GM19395 (cell line): ENCODE results near the gene STX3.
A peak's percentile ranks its signal among the peaks of the same experiment; 100 is the strongest.
"Not testable (repeated sequence)": the region's sequence is repeated elsewhere in the genome, so short reads cannot be mapped to it uniquely, and the experiment has no call there.

Experiments used
- ATAC-seq: cut with Tn5 transposase; IDR thresholded peaks from one replicate; pipeline ENCODE4 v1.9.1; 2021; ENCODE audit warnings: mild to moderate bottlenecking, moderate library complexity; ENCODE audit not compliant: unreplicated experiment

The STX3 gene

DNA sequence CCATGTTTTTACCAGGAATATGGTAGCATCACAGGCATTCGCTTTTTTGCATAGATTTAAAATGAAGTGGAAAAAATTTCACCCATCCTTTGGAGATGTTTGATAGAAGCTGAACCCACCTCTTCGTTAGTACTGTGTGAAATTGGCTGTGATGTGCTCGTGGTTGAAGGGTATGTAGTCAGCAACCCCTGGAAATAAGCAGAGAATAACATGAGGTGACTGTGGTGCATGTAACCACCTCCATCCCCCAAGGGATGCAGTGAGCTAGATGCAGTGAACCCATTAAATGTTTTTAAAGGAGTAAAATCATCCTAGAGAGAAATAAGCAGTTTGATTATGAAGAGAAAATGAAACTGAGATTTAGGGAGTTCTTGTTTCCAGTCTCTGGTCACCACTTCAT lies 74.2 kb downstream of the STX3 start:
- ATAC-seq = no peak

DNA sequence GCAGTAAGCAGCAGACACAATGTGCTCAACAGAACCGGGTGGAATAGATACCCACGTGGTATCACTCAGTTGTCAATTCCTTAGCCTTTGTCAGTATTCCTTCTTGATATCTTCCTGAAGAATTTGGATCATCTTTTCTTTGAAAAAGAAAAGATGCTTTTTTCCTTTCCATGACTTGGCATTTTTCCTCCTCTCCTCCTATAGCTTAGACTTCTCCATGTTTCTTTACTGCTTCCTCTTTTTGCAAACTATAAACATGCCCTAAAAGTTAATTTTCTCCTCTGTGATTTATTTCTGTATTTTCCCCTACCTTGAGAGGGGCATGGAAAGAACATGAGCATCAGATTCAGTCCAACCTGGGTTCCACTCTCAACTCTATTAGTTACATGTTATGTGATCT lies 78.4 kb downstream of the STX3 start:
- ATAC-seq = no peak

DNA sequence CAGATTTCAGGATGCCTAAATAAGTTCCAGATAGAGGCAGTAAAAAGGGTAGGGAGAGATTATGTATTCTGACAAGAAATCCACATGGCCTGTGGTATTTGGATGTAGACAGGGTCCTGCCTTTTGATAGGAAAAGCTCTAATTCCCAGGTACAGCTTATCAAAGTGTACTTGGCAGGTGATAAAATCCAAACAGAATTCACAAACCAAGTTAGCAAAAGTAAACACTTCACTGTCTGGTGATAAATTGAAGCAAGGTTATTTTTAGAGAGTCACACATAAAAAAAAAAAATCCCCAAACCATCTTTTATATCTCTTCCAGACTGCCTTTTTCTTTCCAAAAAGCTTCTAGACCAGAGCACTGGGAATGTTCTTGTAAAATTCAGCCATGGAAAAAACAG lies 84.4 kb downstream of the STX3 start:
- ATAC-seq = no peak

DNA sequence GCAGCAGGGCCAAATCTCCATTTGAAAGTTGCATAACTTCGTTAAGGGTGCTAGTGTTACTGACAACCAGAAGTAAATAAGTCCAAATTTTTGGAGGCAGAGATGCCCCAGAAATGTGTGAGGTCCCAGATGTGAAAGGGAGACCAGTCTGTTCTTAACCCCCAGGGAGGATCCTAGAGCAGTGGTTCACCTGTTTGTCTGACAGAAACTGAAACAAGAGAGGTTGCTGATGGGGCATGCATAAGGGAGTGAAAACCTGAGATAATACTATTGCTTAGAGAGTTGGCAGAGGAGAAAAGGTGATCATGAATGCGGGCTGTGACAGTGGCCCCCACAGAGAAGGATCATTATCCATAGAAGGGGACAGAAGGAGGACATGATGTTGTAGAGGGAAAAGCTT lies 86.3 kb downstream of the STX3 start:
- no peak for ATAC-seq

DNA sequence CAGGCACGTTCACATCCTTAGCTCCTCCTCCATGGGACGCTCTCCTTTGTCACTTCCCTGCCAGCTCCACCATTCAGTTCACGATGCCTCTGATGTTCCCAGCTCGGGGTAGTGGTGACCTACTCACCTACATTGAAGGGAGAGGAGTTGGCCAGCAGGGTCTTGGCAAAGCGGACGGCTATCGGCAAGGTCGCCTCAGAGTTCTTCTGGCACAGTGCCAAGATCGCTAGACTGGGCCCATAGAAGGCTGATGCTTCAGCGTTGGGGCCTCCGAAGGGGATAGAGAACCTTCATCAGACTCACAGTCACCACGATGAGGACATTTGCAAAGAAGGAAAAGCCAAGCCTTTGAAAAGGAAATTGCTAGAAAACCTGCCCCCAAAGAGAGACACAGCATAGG lies 87.1 kb downstream of the STX3 start:
- ATAC-seq = no peak

DNA sequence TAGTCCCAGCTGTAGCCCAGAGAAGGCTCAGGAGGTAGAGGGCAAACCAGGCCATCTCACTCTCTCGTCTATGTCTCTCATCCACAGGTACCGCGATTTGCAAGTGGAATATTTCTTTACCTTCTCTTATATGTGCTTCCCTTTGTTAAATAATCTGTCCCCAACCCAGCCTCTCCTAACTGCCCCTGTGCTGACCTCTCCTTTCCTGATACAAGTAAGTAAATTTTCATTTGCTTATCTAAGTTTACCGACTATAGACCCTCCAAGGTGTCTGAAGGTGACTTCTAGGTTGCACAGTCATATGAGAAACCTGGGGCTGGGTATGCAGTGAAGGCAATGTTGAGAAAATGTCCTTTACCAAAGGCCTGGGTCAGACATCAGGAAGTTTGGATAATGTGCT lies 90.2 kb downstream of the STX3 start, which contains the start of gene CBLIF:
Gene CBLIF, minus strand, starts transcription at position 101 of the 400 bp plus-strand sequence. Its CDS starts 46 bp downstream, at position 55.
- no peak for ATAC-seq

DNA sequence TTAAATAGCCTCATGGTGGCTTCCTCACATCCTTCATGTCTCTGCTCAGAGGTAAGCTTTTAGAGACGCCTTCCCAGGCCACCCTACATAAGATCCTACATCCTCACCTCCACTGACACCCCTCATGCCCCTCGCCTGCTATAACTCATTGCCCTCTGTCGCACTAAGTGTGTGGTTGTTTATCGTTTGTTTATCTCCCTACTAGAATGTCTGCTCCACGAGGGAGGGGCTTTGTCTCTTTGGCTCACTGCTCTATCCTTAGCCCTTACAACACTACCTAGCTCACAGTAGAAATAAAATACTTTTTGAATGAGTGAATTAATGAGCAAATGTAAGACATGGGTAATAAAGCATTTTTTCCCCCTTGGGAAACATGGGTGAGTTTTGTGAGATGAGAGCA lies 91.4 kb downstream of the STX3 start:
- ATAC-seq = no peak

DNA sequence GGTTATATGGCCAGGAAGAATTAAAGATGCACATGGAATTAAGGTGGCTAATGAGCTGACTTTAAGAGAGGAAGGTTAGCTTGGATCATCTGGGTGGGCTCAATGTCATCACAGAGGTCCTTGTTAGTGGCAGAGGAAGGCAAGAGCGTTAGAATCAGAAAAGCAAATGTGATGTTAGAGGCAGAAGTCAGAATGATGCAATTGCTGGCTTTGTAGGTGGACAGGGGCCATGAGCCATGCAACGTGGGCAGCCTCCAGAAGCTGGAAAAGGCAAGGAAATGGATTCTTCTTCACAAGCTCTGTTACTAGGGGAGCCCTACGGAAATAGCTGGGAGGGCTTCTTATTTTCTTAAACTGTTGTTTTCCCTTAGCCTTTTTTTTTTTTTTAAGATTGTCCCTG lies 92.5 kb downstream of the STX3 start:
- ATAC-seq = no peak

DNA sequence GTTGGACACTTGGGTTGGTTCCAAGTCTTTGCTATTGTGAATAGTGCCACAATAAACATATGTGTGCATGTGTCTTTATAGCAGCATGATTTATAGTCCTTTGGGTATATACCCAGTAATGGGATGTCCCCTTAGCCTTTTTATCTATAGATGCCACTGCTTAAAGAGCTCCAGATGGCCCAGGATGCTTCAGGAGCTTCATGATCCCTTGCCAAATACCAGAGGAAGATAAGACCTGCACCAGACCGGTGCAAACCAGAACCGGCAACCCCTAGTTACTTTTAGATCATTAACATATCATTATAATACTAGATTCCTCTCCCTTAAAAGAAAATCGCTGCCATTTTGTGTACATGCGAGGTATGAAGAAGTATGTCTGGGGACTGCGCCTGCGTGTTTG lies 93.3 kb downstream of the STX3 start:
- ATAC-seq = not testable (repeated sequence)

DNA sequence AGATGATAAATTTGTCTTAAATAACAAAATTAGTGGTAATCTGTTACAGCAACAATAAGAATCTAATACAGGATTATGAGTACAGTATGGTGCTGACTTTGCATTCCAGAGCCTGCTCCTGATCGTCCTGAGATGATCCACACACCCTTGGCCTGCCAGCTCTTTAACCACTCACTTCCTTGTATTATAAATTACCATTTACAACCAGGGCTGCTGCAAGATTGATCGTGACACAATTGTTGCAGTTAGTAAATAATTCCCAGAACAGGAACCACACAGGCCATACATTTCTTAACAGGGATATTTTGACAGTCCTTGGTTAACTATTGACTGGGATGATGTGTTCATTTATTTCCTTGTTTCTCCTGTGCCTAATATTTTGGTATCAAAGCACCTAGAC lies 94.0 kb downstream of the STX3 start:
- peak; percentile 56 for ATAC-seq

DNA sequence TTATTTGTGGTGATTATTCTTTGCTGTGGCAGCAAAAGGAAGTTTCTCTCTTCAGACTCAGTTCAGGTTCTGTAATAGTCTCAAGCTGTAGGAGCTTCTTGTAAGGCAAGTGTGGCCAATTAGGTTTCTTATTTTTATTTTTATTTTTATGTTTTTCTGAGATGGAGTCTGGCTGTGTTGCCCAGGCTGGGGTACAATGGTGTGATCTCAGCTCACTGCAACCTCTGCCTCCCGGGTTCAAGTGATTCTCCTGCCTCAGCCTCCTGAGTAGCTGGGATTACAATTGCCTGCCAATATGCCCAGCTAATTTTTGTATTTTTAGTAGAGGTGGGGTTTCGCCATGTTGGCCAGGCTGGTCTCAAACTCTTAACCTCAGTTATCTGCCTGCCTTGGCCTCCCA lies 94.4 kb downstream of the STX3 start:
- ATAC-seq = peak; percentile 20

DNA sequence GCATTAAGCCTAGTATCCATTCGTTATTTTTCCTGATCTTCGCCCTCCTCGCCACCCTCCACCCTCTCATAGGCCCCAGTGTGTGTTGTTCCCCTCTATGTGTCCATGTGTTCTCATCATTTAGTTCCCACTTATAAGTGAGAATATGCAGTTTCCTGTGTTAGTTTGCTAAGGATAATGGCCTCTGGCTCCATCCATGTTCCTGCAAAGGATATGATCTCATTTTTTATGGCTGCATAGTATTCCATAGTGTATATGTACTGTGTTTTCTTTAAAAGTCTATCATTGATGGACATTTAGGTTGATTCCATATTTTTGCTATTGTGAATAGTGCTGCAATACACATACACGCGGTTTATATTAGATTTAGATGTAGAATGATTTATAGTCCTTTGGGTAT lies 96.2 kb downstream of the STX3 start:
- ATAC-seq = not testable (repeated sequence)

DNA sequence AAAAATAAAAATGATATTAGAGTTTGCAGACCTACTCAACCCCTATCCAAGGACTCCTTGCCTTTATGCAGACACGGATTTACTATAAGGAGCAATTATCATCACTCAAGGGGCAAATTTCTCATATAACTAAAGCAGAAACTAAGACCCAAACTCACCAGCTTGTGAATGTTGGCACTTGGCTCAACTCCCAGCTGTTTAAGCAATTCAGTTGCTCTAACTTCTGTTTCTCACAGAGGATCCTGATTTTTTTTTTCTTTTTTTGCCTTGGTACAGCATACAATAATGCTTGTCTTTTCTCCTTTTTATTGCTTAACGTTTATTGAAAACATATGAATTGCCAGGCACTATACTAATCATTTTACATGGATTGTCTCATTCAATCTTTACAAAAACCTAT lies 99.7 kb downstream of the STX3 start:
- no peak for ATAC-seq
